Measurements from ENCODE around the gene METTL3. TPM values are rescaled to one million over a fixed set of nuclear protein-coding genes. Genes with fewer than 3 reads are reported as not detected.

Gene METTL3
- total and polyA plus RNA-seq, 2 of the 13 experiments (the other 11 are each of a cell fraction or from before 2014, with no cell fraction given): 123 to 130 TPM

DNA sequence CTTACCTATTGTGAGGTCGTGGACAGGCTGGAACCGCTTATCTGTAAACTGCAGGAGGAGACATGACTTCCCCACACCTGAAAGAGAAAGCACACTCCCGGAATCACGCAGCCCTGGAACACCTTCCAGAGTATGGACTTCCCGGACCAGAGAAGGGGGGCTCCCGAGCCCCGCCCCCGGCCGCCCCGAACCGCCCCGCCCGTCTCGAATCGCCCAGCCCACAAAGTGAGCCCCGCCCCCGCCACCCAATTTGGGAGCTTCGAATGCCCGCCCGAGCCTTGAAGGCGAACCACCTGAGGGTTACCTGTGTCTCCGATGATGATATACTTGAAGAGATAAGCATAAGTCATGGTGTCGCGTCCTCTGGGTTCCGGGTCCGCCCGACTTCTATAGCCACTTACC lies 34.6 kb downstream of the METTL3 start (continued):
- TF ChIP-seq, protein P1, sequence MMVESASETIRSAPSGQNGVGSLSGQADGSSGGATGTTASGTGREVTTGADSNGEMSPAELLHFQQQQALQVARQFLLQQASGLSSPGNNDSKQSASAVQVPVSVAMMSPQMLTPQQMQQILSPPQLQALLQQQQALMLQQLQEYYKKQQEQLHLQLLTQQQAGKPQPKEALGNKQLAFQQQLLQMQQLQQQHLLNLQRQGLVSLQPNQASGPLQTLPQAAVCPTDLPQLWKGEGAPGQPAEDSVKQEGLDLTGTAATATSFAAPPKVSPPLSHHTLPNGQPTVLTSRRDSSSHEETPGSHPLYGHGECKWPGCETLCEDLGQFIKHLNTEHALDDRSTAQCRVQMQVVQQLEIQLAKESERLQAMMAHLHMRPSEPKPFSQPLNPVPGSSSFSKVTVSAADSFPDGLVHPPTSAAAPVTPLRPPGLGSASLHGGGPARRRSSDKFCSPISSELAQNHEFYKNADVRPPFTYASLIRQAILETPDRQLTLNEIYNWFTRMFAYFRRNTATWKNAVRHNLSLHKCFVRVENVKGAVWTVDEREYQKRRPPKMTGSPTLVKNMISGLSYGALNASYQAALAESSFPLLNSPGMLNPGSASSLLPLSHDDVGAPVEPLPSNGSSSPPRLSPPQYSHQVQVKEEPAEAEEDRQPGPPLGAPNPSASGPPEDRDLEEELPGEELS (CRISPR knock-in tag; IDR thresholded peaks at IDR 0.05): 0 out of 2 replicates have a peak, but pooled peaks have one; percentile 13
- peak; percentile 70 for TF ChIP-seq HDAC2 (CRISPR knock-in tag; IDR thresholded peaks at IDR 0.05)
- 0 out of 2 replicates have a peak, but pooled peaks have one; percentile 54 for TF ChIP-seq ETV6 (CRISPR knock-in tag; conservative IDR thresholded peaks at IDR 0.05)
- no peak for TF ChIP-seq SP1 (IDR thresholded peaks at IDR 0.05)
- peak; percentile 57; the same call in 1 of the 2 replicates for TF ChIP-seq SP1 (CRISPR knock-in tag; IDR thresholded peaks at IDR 0.05)
- TF ChIP-seq FOXC1 (CRISPR knock-in tag; IDR thresholded peaks at IDR 0.05; ENCODE audit: borderline replicate concordance): no peak; the same call in 1 of the 2 replicates
- TF ChIP-seq RXRA (CRISPR knock-in tag; IDR thresholded peaks at IDR 0.05): no peak; the same call in 1 of the 2 replicates
- TF ChIP-seq, protein P2, sequence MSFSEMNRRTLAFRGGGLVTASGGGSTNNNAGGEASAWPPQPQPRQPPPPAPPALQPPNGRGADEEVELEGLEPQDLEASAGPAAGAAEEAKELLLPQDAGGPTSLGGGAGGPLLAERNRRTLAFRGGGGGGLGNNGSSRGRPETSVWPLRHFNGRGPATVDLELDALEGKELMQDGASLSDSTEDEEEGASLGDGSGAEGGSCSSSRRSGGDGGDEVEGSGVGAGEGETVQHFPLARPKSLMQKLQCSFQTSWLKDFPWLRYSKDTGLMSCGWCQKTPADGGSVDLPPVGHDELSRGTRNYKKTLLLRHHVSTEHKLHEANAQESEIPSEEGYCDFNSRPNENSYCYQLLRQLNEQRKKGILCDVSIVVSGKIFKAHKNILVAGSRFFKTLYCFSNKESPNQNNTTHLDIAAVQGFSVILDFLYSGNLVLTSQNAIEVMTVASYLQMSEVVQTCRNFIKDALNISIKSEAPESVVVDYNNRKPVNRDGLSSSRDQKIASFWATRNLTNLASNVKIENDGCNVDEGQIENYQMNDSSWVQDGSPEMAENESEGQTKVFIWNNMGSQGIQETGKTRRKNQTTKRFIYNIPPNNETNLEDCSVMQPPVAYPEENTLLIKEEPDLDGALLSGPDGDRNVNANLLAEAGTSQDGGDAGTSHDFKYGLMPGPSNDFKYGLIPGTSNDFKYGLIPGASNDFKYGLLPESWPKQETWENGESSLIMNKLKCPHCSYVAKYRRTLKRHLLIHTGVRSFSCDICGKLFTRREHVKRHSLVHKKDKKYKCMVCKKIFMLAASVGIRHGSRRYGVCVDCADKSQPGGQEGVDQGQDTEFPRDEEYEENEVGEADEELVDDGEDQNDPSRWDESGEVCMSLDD (CRISPR knock-in tag; IDR thresholded peaks at IDR 0.05; ENCODE audit: borderline replicate concordance): no peak
- TF ChIP-seq ZNF674 (CRISPR knock-in tag; IDR thresholded peaks at IDR 0.05; ENCODE audit: low read depth): no peak
- TF ChIP-seq ZNF724P (CRISPR knock-in tag; IDR thresholded peaks at IDR 0.05; ENCODE audit: borderline replicate concordance): 0 out of 2 replicates have a peak, but pooled peaks have one; percentile 13
- no peak; the same call in 1 of the 2 replicates for TF ChIP-seq ZFP36L1 (CRISPR knock-in tag; IDR thresholded peaks at IDR 0.05)
- TF ChIP-seq CBX5 (CRISPR knock-in tag; IDR thresholded peaks at IDR 0.05; ENCODE audit: borderline replicate concordance): peak; percentile 44; the same call in 1 of the 2 replicates
- TF ChIP-seq ZEB1 (IDR thresholded peaks at IDR 0.05; ENCODE audit: insufficient replicate concordance, low read depth): peak; percentile 58
- TF ChIP-seq ZNF816 (CRISPR knock-in tag; IDR thresholded peaks at IDR 0.05; ENCODE audit: borderline replicate concordance): 0 out of 2 replicates have a peak, but pooled peaks have one; percentile 59
- TF ChIP-seq, protein P3, sequence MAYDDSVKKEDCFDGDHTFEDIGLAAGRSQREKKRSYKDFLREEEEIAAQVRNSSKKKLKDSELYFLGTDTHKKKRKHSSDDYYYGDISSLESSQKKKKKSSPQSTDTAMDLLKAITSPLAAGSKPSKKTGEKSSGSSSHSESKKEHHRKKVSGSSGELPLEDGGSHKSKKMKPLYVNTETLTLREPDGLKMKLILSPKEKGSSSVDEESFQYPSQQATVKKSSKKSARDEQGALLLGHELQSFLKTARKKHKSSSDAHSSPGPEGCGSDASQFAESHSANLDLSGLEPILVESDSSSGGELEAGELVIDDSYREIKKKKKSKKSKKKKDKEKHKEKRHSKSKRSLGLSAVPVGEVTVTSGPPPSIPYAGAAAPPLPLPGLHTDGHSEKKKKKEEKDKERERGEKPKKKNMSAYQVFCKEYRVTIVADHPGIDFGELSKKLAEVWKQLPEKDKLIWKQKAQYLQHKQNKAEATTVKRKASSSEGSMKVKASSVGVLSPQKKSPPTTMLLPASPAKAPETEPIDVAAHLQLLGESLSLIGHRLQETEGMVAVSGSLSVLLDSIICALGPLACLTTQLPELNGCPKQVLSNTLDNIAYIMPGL (CRISPR knock-in tag; IDR thresholded peaks at IDR 0.05; ENCODE audit: borderline replicate concordance in 1 of 2, low read depth in 1 of 2): no peak; a peak in 1 of 4 replicates
- TF ChIP-seq, protein P4, sequence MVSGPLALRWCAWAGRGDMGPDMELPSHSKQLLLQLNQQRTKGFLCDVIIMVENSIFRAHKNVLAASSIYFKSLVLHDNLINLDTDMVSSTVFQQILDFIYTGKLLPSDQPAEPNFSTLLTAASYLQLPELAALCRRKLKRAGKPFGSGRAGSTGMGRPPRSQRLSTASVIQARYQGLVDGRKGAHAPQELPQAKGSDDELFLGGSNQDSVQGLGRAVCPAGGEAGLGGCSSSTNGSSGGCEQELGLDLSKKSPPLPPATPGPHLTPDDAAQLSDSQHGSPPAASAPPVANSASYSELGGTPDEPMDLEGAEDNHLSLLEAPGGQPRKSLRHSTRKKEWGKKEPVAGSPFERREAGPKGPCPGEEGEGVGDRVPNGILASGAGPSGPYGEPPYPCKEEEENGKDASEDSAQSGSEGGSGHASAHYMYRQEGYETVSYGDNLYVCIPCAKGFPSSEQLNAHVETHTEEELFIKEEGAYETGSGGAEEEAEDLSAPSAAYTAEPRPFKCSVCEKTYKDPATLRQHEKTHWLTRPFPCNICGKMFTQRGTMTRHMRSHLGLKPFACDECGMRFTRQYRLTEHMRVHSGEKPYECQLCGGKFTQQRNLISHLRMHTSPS (CRISPR knock-in tag; IDR thresholded peaks at IDR 0.05; ENCODE audit: low read depth): no peak
- TF ChIP-seq, protein P5, sequence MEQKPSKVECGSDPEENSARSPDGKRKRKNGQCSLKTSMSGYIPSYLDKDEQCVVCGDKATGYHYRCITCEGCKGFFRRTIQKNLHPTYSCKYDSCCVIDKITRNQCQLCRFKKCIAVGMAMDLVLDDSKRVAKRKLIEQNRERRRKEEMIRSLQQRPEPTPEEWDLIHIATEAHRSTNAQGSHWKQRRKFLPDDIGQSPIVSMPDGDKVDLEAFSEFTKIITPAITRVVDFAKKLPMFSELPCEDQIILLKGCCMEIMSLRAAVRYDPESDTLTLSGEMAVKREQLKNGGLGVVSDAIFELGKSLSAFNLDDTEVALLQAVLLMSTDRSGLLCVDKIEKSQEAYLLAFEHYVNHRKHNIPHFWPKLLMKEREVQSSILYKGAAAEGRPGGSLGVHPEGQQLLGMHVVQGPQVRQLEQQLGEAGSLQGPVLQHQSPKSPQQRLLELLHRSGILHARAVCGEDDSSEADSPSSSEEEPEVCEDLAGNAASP (CRISPR knock-in tag; IDR thresholded peaks at IDR 0.05; ENCODE audit: borderline replicate concordance): peak; percentile 33; the same call in 1 of the 2 replicates
- TF ChIP-seq ZNF350 (CRISPR knock-in tag; IDR thresholded peaks at IDR 0.05; ENCODE audit: borderline replicate concordance, low read depth): no peak
- peak; percentile 54; the same call in 1 of the 2 replicates for TF ChIP-seq ELF3 (CRISPR knock-in tag; IDR thresholded peaks at IDR 0.05)
- 0 out of 2 replicates have a peak, but pooled peaks have one; percentile 5 for TF ChIP-seq NCOR1 (IDR thresholded peaks at IDR 0.05; ENCODE audit: borderline replicate concordance, low read length)
